Panc1 (cell line): Measurements from ENCODE around the gene EGR4. TPM values are rescaled to one million over a fixed set of nuclear protein-coding genes. Genes with fewer than 3 reads are reported as not detected.
A peak's percentile ranks its signal among the peaks of the same experiment; 100 is the strongest.

Source experiments
- ATAC-seq: fragments of 200-7000 bp; cut with Tn5 transposase; 2 replicates; pipeline ENCODE4 v1.9.1; 2020; ENCODE audit warnings: mild to moderate bottlenecking, moderate library complexity
- BruUV-seq: library from RNA; stranded (reverse); fragments of 400-500 nt; replicated peaks from 2 replicates; lab custom pipeline; 2021; lab: Mats Ljungman, UMichigan
- CTCF ChIA-PET: fragments of 300-600 bp; sonication (Branson Sonifier 250); formaldehyde crosslinking; loops from one replicate; lab custom pipeline; 2022; ENCODE audit warnings: antibody characterized with exemption; lab: Charles Lee
- POLR2A ChIA-PET: fragments of 300-600 bp; sonication (Branson Sonifier 250); formaldehyde crosslinking; loops from one replicate; lab custom pipeline; 2022; ENCODE audit warnings: antibody characterized with exemption; lab: Charles Lee
- DNase-seq: peaks from one replicate; pipeline ENCODE4 v3.0.0-alpha.2; 2010; ENCODE audit warnings: low read depth, low spot score
- H3K27ac ChIP-seq: 2 replicates; pipeline ENCODE4 v1.5.1; 2011; ENCODE audit warnings: mild to moderate bottlenecking, low read length, inconsistent platforms
- H3K27me3 ChIP-seq: fragments of 200-500 bp; sonication (Bioruptor generic); 2 replicates; pipeline ENCODE4 v1.6.0; 2014; ENCODE audit warnings: low read length, inconsistent platforms; ENCODE audit not compliant: control insufficient read depth, insufficient read depth
- H3K36me3 ChIP-seq: fragments of 200-500 bp; sonication (Bioruptor generic); 2 replicates; pipeline ENCODE4 v1.5.1; 2014; ENCODE audit warnings: inconsistent platforms, mild to moderate bottlenecking, low read length, moderate library complexity; ENCODE audit not compliant: control insufficient read depth, insufficient read depth
- H3K4me1 ChIP-seq: 2 replicates; pipeline ENCODE4 v1.5.1; 2011; ENCODE audit warnings: inconsistent platforms, mild to moderate bottlenecking, low read length, moderate library complexity; ENCODE audit not compliant: control insufficient read depth, insufficient read depth
- H3K4me3 ChIP-seq, 2 experiments: 2 replicates each; pipeline ENCODE4 v1.5.1; 2011 to 2012; ENCODE audit warnings: low read depth in 2 of 2, low read length in 2 of 2, mild to moderate bottlenecking in 2 of 2, inconsistent platforms in 1 of 2, moderate library complexity in 1 of 2
- H3K9me3 ChIP-seq: fragments of 200-500 bp; sonication (Bioruptor generic); 2 replicates; pipeline ENCODE4 v1.5.1; 2014; ENCODE audit warnings: low read depth, mild to moderate bottlenecking, inconsistent platforms, low read length, moderate library complexity; ENCODE audit not compliant: control insufficient read depth, insufficient read depth
- CTCF ChIP-seq: fragments of 450-650 bp; IDR thresholded peaks from 2 replicates; pipeline ENCODE4 v1.5.1; 2017; ENCODE audit warnings: mild to moderate bottlenecking
- POLR2AphosphoS5 ChIP-seq: IDR thresholded peaks from 2 replicates; pipeline ENCODE4 v1.6.1; 2012; ENCODE audit warnings: mild to moderate bottlenecking, low read depth, low read length, moderate library complexity
- REST ChIP-seq, 2 experiments: IDR thresholded peaks; 2 replicates each; pipeline ENCODE4 v1.6.1; 2011 to 2012; ENCODE audit warnings: low read depth in 2 of 2, control low read depth in 1 of 2, low read length in 1 of 2, mild to moderate bottlenecking in 1 of 2, moderate library complexity in 1 of 2; ENCODE audit not compliant: insufficient read depth in 1 of 2
- SIN3A ChIP-seq: IDR thresholded peaks from 2 replicates; pipeline ENCODE4 v1.6.1; 2012; ENCODE audit warnings: low read depth, mild to moderate bottlenecking, low read length, moderate library complexity, borderline replicate concordance; ENCODE audit not compliant: insufficient read depth
- TCF7L2 ChIP-seq: IDR thresholded peaks from 2 replicates; pipeline ENCODE4 v1.6.1; 2011; ENCODE audit warnings: mild to moderate bottlenecking, low read depth, low read length, inconsistent platforms
- in situ Hi-C: cut with HindIII; loops from 2 replicates; pipeline ENCODE4 v1.10.0; 2016; ENCODE audit warnings: low sequenced_read_pairs, low pct_unique_long_range_greater_than_20kb
- intact Hi-C: fragments of 100-400 bp; cut with micrococcal nuclease; formaldehyde crosslinking; loops from one replicate; pipeline ENCODE4 v1.10.0; 2022; ENCODE audit not compliant: unreplicated experiment
- total RNA-seq: library from RNA; stranded (reverse); gene quantifications from one replicate; pipeline ENCODE4 v1.2.1, GENCODE V29; 2021; ENCODE audit not compliant: unreplicated experiment

EGR4 gene
- total RNA-seq, 1 experiment from 2014 or later: 0.08 TPM

DNA sequence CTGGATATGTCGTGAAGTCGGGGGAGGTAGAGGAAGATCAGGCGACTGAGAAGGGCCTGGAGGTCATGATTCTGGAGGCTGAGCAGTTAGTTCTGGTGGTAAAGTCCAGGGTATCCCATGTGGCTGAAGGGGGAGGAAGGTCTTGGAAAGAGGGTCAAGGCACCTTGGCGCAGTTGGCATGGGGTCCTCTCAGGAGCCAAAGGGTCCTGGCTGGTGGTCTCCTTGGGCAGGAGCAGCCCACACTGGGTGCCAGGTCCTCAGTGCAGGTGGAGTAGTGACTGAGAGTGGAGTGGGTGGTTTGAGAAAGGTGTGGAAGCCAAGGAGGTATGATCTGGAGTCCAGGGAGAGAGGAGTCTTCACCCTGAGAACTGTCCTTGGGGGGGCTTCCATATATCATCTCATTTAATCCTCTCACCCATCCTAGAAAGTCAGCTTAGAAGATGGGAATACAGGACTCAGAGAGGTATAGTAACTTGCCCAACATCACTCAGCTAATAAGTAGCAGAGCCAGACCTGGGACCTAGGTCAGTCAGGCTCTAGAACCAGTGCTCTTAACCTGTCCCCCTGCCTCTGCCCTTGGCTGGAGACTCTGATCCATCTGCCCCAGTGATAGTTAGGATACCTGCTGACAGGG, 33.5 kb downstream of the EGR4 start:
- Histone ChIP-seq H3K27me3 (no peaks in the 10 kb centered on the region), H3K36me3 (no peaks in the 10 kb centered on the region), H3K27ac (no peak overlapping the region), H3K4me3 (no peak overlapping the region), H3K9me3 (no peaks in the 10 kb centered on the region), H3K4me1 (no peaks in the 10 kb centered on the region)
- POLR2A ChIA-PET: interaction anchor here (1.1 kb wide), 1 partner anchor 37 kb away, joined by 4 read pairs; no protein-coding TSS in a partner anchor
- in situ Hi-C loops: no loop called here
- CTCF ChIA-PET: no interaction called here
- no peak for DNase-seq
- TF ChIP-seq POLR2AphosphoS5: no peak
- TF ChIP-seq REST (IDR thresholded peaks at IDR 0.05; ENCODE audit: insufficient read depth in 1 of 2, low read depth in 2 of 2, low read length in 1 of 2): no peak
- TF ChIP-seq TCF7L2: no peak
- no peak for TF ChIP-seq SIN3A
- no peak for TF ChIP-seq CTCF
- peak; percentile 28 for ATAC-seq
- intact Hi-C loops: no loop called here
- no TSS peak for BruUV-seq

- intact Hi-C loops (no loop called here), in situ Hi-C loops (no loop called here)
- H3K9me3 ChIP-seq: no peaks in the 10 kb centered on the region
- no TSS peak for BruUV-seq
- DNase-seq (no peak), ATAC-seq (no peak)
- ChIA-PET CTCF (no interaction called here), POLR2A (no interaction called here)
- no peaks in the 10 kb centered on the region for H3K4me1 ChIP-seq
- H3K36me3 ChIP-seq: no peaks in the 10 kb centered on the region
- H3K27ac ChIP-seq: no peak overlapping the region
- TF ChIP-seq TCF7L2 (no peak), SIN3A (no peak), CTCF (no peak), REST (IDR thresholded peaks at IDR 0.05; ENCODE audit: insufficient read depth in 1 of 2, low read depth in 2 of 2, low read length in 1 of 2) (no peak), POLR2AphosphoS5 (no peak)
- no peak overlapping the region for H3K4me3 ChIP-seq
- no peaks in the 10 kb centered on the region for H3K27me3 ChIP-seq
These were observed 34.1 kb downstream of the EGR4 start for GRCh38 chr2:73259276-73259675.
